NCI-H146 treated with DMSO at 0.1 percent for 48 hours (cell line): Measurements from ENCODE around the gene MCHR1.
"Not testable (repeated sequence)": the region's sequence is repeated elsewhere in the genome, so short reads cannot be mapped to it uniquely, and the experiment has no call there.

ENCODE experiments used
- DNase-seq: peaks from one replicate; lab custom pipeline; 2025; ENCODE audit not compliant: unreplicated experiment; lab: John Stamatoyannopoulos, UW

The MCHR1 gene

DNA sequence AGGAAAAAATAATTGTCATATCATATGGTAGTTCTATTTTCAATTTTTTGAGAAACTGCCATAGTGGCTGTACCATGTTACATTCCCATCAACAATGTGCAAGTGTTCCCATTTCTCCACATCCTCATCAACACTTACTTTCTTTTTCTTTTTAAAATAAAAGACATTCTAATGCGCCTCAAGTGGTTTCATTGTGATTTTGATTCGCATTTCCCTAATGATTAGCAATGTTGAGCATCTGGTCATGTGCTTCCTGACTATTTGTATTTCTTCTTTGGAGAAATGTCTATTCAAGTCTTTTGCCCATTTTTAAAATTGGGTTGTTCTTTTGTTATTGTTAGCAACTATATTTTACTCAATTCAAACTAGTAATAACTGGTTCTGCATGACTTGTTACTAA is 8.4 kb downstream of the MCHR1 start:
- DNase-seq: no peak

DNA sequence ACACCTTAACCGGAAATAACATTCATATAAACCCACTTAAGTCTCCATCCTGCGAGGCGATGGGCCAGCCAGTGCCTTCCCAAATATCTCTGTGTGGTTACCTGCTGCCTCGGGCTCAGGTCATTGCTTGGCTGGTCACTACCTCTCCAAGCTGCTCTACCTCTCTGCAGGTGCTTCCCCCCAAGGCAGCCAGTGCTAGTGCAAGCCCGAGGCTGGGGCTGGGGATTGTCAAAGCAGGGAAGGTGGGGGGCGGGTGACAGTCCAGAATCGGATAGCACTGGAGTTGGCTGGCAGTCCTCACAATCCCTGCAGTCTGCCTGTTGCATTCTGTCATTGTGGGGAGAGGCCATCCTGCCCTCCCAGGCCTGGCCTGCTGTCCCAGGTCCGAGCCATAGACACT is 11.1 kb downstream of the MCHR1 start:
- DNase-seq: no peak

DNA sequence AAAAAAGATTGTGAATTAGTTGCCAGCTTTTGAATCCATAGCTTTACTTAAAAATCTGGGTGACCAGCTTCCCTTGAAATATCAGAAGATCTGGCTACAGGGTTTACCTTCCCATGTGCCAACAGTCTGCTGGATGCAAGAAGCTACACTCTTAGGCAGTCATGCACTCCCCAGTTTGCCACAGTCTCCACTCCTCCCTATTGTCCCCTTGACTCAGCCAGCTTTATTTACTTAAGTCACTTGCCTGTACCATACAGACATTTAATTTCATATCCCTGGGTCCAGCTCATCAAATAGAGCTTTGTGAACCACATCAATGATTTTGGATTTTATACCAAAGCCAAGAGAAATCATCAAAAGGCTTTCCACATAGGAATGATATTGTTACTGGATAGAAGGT is 12.2 kb downstream of the MCHR1 start:
- no peak for DNase-seq

DNA sequence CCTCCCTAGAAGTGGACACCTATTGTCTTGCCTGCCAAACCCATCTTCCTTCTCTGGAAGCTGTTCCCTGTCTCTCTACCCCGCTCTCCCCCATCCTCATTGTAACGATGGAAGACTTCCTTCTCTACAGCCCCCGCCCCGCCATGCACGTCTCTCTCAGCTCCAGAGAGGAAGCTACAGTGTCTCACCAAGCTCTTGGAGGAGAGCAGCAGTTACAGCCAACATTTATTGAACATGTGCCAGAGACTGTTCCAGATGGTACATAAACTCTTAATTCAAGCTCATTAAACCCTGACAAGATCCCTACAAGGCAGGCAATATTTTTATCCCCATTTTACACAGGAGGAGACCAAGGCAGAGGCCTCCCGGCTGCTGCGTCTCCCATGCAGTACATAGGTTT is 15.1 kb downstream of the MCHR1 start:
- DNase-seq: no peak

DNA sequence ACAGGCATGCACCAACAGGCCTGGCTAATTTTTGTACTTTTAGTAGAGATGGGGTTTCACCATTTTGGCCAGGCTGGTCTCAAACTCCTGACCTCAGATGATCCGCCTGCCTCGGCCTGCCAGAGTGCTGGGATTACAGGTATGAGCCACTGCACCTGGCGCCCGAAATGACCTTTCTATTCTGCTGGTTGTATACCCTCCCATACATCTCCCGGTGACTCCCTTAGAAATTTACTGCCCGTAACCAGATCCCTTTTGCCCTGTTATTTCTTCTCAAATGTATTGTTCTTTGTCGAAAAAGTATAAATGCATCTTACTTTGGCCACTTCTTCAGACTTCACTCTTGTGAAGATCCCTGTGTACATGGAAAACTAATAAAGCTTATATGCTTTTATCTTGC is 22.0 kb downstream of the MCHR1 start:
- DNase-seq: no peak

DNA sequence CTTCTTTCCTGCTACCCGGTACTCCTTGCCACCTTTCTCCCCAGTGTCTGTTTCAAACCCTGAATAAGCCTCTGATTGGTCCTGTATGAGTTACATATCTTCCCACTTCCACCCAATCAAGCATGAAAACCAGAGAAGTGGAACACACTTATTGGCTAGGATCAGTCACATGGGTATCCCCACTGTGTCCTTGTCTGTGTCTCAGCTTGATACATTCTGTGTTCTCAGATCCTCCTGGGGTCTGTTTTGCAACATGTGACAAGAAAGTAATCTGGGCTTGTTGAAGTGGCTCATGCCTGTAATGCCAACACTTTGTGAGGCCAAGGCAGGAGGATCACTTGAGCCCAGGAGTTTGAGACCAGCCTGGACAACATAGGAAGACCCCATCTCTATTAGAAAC is 23.9 kb downstream of the MCHR1 start:
- no peak for DNase-seq

DNA sequence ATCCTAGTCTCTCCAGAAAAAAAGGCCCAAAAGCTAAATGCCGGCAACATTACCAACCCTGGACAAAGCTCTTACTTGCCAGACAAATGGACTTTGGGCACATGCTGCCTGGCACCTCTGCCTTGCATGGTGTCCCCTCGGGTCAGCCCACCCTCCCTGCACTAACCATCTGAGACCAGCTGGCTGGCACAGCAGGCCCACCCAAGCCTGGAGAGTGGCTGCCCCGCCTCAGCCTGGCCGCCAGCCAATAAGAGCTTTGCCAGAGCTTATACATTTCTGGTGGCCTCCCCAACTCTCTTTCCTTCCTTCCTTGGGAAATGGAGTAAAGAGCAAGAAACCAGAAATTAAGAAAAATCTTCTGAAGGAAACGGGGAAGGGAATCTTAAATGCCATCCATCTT is 24.5 kb downstream of the MCHR1 start:
- no peak for DNase-seq

DNA sequence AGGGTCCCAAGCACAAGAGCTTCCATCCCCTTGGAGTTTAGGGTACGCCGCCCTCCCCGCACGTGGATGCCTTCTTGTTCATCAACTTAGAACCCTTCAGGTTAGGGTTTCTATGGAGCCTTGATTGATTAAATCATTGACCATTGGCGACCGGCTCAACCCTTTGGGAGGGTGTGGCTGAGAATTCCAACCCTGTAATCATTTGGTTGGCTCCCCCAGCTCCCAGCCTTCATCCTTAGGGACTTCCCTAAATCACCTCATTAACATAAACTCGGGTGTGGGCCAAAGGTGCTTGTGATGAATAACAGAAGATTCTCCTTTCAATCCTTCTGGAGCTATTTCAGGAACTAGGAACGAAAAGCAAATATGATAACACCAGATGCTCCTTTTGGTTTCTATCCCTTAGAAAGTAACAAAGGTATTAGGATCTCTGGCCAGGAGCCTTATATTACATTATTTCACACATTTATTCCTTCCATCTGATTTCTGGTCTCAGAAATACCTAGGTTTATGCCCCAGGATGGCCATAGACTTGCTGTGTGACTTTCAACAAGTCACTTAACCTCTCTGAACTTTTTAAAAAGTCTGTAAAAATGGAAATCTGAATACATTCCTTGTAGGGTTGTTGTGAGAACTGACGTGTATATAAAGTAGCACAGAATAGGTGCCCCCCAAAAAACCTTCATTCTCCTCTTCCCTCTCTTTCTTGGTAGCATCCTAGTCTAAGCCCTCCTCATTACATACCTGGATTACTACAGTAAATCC is 26.8 kb downstream of the MCHR1 start:
- no peak for DNase-seq

DNA sequence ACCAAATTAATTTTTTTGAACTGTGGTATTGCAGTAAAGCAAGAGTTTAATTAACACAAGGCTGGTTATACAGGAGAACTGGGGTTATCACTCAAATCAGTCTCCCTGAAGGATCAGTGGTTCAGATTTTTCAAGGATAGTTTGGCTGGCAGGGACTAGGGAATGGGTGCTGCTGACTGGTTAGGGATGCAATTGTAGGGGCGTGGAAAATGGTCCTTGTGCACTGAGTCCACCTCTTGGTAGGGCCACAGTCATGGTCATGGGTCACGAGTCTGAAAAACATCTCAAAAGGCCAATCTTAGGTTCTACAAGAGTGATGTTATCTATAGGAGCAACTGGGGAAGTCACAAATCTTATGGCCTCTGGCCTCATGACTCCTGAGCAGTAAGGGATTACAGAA is 27.9 kb downstream of the MCHR1 start:
- DNase-seq: no peak

DNA sequence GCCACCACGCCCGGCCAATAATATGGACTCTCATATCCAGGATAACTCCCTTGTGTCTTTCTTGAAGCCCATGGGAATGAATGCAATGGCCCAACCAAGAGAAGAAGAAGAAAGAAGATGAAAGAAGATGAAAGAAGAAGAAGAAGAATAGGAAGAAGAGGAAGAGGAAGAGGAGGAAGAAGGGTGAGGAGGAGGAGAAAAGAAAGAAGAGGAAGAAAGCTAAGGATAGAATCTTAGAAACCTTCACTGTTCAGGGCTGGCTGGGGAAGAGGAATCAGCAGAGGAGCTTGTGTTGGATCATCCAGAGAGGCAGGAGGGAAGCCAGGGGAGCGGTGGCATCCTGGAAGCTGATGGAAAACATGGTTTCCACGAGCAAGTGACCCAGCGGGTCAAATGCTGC is 28.9 kb downstream of the MCHR1 start:
- no peak for DNase-seq

DNA sequence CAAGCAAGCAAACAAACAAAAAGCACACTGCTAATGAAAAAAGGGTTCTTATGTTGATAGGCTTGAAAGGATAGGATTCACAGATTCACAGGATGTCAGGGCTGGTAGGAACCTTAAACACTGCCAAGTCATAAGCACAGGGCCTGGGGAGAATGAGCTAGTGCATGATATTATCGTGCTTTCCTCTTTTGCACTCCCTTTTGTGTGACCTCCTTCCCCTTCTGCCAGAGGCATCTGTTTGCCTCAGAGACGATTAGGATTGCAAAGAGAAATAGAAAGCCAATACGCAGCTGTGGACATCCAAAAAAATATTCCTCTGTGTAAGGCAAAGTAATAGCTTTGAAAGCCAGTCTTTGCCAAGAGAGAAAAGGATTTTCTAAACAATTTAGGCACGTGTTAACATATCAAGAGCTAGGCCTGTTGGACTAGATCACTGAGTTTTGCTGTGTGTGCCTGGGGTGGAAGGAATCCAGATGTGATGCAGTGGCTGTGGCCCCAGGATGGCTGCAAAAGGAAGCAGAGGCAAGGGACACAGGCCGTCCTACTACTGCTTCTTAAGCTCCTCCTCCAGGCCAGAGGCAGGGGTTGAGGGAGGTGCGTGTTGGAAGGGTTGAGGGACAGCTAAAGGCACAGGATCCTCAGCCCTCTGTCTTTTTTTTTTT is 30.6 kb downstream of the MCHR1 start:
- no peak for DNase-seq

DNA sequence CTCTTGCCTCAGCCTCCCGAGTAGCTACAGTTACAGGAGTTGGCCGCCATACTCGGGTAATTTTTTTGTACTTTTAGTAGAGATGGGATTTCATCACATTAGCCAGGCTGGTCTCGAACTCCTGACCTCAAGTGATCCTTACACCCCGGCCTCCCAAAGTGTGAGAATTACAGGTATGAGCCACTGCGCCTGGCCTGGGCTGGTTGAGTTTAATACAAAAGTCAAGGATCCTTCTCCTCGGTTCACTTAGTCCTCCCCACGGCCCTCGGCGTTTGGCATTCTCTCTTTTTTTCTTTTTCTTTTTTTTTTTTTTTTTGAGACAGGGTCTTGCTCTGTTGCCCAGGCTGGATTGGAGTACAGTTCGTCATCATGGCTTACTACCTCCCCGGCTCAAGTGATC is 33.0 kb downstream of the MCHR1 start:
- no peak for DNase-seq

DNA sequence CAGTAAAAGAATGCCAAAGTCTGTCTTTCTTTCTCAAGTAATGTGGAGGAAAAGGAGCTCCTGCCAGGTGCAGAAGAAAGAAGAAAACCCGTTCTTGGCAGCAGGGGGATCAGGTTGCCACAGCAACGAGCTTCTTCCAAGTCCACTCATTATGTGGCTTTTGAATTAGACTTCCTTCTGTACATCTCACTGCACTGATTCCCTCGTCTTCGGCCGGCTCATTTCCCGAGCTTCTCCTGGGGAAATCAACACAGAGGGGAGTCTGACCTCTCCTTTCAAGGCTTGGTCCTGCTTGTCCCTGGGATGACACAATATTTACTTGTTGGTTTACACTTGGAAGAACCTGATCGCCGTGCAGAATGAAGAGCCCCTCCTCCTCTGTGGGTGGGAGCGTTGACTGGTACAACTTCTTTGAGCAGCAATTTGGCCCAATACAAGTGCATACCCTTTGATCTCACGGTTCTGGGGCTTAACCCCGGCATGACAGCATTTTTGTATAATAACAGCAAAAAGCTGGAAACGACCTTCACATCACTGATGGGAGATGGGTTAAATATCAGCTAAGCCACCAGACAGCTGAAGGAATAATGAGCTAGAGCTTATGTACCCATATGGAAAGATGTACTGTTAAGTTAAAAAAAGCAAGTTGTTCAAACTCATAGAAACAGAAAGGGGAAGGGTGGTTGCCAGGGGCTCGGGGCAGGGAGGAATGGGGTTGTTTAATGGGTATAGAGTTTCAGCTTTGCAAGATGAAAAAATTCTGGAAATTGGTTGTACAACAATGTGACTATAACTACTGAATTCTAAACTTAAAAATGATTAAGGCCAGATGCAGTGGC is 35.4 kb downstream of the MCHR1 start:
- DNase-seq: peak; percentile 68

DNA sequence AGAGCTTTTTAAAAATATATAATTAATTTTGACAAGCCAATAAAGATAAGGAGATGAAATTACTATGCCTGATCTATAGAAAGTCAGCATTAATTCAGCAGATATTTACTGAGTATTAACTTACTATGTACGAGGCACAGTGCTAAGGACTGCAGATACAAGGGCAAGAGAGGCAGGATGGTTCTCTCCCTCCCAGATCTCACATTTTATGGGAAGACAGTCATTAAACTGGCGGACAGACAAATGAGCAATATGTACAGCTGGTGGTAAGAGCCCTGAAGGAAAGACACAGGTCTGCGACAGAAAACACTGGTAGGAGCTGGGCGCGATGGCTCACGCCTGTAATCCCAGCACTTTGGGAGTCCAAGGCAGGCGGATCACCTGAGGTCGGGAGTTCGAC is 36.8 kb downstream of the MCHR1 start:
- DNase-seq: no peak

DNA sequence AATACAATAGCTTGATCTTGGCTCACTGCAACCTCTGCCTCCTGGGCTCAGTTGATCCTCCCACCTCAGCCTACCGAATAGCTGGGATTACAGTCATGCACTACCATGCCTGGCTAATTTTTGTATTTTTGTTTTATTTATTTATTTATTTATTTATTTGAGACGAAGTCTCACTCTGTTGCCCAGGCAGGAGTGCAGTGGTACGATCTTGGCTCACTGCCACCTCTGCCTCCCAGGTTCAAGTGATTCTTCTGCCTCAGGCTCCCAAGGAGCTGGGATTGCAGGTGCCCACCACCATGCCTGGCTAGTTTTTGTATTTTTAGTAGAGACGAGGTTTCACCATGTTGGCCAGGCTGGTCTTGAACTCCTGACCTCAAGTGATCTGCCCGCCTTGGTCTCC is 38.4 kb downstream of the MCHR1 start:
- DNase-seq: not testable (repeated sequence)

DNA sequence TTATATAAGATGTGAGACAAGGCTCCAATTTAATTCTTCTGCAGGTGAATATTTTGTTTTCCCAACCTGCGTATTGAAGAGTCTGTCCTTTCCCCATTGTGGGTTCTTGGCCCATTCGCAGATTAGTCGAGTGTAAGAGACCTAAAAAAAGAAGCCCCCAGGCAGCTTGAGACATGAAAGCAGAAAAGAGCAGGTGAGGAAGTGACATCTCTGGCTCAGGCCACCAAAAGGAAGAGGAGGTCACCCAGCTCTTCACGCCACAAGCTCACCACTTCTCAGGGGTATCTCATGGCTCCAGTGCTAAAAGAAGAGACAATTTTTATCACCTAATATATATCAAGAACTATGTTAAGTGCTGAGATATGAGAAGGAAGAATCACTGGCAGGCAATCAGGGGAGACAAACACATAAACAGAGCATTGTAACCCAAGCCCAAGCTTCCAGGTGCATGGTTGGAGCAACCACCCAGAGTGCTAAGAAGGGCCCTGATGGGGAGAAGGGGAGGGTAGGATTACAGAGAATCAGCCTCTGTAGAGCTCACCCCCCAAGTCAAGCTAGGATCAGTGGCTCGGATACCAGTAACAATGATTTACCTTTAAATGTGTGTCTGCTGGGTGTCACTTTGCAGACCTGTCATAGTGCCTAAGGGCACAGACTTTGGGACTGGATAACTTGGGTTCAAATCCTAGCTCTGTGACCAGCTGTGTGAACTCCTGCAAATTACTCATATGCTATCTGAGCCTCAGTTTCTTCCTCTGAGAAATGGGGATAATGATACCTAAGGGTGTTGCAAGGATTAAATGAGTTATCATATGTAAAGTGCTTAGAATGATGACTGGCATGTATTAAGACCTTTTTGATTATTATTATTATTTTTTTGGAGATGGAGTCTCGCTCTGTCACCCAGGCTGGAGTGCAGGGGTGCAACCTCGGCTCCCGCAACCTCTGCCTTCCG is 39.2 kb downstream of the MCHR1 start:
- no peak for DNase-seq

DNA sequence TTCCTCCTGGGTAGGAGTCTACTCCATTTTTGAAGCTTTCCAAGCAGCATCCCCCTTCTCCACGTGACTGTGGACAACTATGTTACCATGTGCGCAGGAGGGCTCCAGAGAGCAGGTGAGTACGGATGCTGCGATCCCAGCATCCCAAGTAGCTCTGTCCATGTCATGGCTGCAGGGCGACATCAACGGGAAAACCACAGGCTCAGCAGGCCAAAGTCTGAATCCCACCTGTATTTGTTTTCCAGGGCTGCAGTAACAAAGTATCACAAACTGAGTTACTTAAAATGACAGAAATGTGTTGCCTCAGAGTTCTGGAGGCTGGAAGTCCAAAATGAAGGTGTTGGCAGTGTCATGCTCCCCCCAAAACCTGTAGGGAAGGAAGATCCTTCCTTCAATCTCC is 40.3 kb downstream of the MCHR1 start:
- DNase-seq: no peak

DNA sequence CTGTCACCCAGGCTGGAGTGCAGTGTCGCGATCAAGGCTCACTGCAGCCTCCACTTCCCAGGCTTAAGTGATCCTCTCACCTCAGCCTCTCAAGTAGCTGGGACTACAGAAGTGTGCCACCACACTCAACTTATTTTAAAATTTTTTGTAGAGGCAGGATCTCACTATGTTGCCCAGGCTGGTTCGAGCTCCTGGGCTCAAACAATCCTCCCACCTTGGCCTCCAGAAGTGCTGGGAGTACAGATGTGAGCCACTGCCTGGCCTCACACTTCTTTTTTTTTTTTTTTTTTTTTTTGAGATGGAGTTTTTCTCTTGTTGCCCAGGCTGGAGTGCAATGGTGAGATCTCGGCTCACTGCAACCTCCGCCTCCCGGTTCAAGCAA is 40.9 kb downstream of the MCHR1 start:
- not testable (repeated sequence) for DNase-seq

DNA sequence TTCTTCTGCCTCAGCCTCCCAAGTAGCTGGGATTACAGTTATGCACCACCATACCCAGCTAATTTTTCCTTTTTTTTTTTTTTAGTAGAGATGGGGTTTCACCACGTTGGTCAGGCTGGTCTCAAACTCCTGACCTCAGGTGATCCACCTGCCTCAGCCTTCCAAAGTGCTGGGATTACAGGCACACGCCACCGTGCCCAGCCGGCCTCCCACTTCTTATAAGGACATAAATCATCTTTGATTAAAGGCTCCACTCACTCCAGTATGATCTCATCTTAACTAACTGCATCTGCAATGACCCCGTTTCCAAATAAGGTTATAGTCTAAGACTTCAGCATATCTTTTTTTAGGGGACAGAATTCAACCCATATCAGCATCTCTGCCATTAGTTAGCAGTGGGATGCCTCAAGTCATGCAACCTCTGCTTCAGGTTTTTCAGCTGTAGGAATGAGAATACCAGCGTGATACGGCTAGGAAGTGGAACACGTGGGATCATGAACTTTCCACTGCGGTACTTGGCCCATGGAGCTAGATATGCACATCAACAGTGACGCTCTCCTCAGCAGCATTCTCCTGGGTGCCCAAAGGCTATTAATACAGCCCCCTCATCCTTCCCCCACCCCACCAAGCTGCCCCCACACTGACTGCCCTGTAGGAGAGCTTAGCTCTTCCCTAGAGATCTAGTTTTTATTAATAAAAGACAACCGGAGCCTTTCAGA is 41.4 kb downstream of the MCHR1 start:
- no peak for DNase-seq

DNA sequence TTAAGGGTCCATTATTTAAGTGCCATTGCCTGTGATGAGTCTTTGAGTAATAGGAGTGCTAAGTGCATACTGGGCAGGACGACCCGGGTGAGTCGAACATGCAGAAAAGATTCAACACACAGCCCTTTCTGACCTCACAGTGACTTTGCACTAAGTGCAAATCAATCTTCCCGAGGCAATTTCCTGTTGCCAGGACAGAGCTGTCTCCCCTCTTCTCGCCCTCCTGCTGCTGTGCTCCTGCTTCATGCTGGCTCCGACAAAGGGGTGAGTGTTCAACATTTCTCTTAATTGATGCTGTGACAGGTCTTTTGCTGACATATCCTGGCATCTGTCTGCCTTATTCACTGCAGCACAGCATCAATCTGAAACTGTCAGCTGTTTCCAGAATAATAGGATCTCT is 42.0 kb downstream of the MCHR1 start:
- peak; percentile 90 for DNase-seq
